Stimulated activated CD8-positive, alpha-beta memory T cell treated with anti-CD3 and anti-CD28 coated beads, Interleukin-15, amount 100 ng/mL, for 48 hours (primary cell): ENCODE data around the gene GAB4.
"Not testable (repeated sequence)": the region's sequence is repeated elsewhere in the genome, so short reads cannot be mapped to it uniquely, and the experiment has no call there.

Experiments used
- DNase-seq, 2 donors: peaks; one replicate each; pipeline ENCODE4 v3.0.0-alpha.2; 2020; ENCODE audit warnings: low read depth in 2 of 2

GAB4 gene

GRCh38 chr22:17007852-17008731 is at the start of gene GAB4:
TSS of gene GAB4 (minus strand) at chr22:17008222. CDS start at chr22:17008114, 108 bp downstream.
- no peak for DNase-seq

- no peak for DNase-seq
These were observed 48.8 kb upstream of the GAB4 start for GRCh38 chr22:17056807-17057206.

- no peak for DNase-seq
These were observed 48.0 kb upstream of the GAB4 start for GRCh38 chr22:17056058-17056457.

- no peak for DNase-seq
These were observed 39.6 kb upstream of the GAB4 start for GRCh38 chr22:17047656-17048055.

GRCh38 chr22:17046566-17047348 is 38.7 kb upstream of the GAB4 start:
- no peak for DNase-seq

- no peak for DNase-seq
These were observed 35.5 kb upstream of the GAB4 start for GRCh38 chr22:17043521-17043920.

- DNase-seq: not testable (repeated sequence)
These were observed 29.1 kb upstream of the GAB4 start for GRCh38 chr22:17036842-17037711.

- DNase-seq: not testable (repeated sequence)
These were observed 28.2 kb upstream of the GAB4 start for GRCh38 chr22:17035976-17036841.

- no peak for DNase-seq
These were observed 27.2 kb upstream of the GAB4 start for GRCh38 chr22:17035246-17035645.

GRCh38 chr22:17034532-17034931 is 26.5 kb upstream of the GAB4 start:
- not testable (repeated sequence) for DNase-seq

- not testable (repeated sequence) for DNase-seq
These were observed 24.3 kb upstream of the GAB4 start for GRCh38 chr22:17032277-17032676.

GRCh38 chr22:17024380-17024779 is 16.4 kb upstream of the GAB4 start:
- DNase-seq: not testable (repeated sequence)

GRCh38 chr22:17015552-17015951 is 7.5 kb upstream of the GAB4 start:
- not testable (repeated sequence) for DNase-seq

- not testable (repeated sequence) for DNase-seq
These were observed 6.0 kb upstream of the GAB4 start for GRCh38 chr22:17014101-17014440.

GRCh38 chr22:17013396-17014100 is 5.5 kb upstream of the GAB4 start:
- DNase-seq: no peak

GRCh38 chr22:17012267-17012666 is 4.2 kb upstream of the GAB4 start:
- no peak for DNase-seq

- DNase-seq: no peak
These were observed 1.7 kb upstream of the GAB4 start for GRCh38 chr22:17009640-17010291.

GRCh38 chr22:17007257-17007656 is 765 bp downstream of the GAB4 start:
- no peak for DNase-seq

GRCh38 chr22:16989915-16990314 is 18.1 kb downstream of the GAB4 start:
- no peak for DNase-seq

GRCh38 chr22:16988257-16988656 is 19.8 kb downstream of the GAB4 start:
- no peak for DNase-seq
